ENCODE results near the gene AUNIP.

GRCh38 chr1:25816112-25816718, 43.0 kb downstream of the AUNIP start:
- no peak for TF ChIP-seq CTCF (IDR thresholded peaks at IDR 0.05)
- TF ChIP-seq POLR2A (IDR thresholded peaks at IDR 0.05), result no peak
